Osteoblast (primary cell): ENCODE data around the gene ELANE. TPM values are rescaled to one million over a fixed set of nuclear protein-coding genes. Genes with fewer than 3 reads are reported as not detected.

Experiments used
- DNase-seq: peaks from one replicate; pipeline ENCODE4 v3.0.0; 2011; ENCODE audit warnings: low spot score, mixed read lengths; ENCODE audit not compliant: insufficient read length; ENCODE audit errors: missing footprints
- H2AFZ ChIP-seq: 2 replicates; pipeline ENCODE4 v1.6.0; 2011; ENCODE audit warnings: mild to moderate bottlenecking, low read length
- H3K27ac ChIP-seq: 2 replicates; pipeline ENCODE4 v1.5.1; 2011; ENCODE audit warnings: mild to moderate bottlenecking, low read depth, low read length, moderate library complexity
- H3K27me3 ChIP-seq: 2 replicates; pipeline ENCODE4 v1.6.0; 2012; ENCODE audit warnings: mild to moderate bottlenecking, control low read depth, inconsistent platforms, low read length, moderate library complexity; ENCODE audit not compliant: insufficient read depth
- H3K36me3 ChIP-seq: 2 replicates; pipeline ENCODE4 v1.5.1; 2011; ENCODE audit warnings: mild to moderate bottlenecking, low read length, control low read depth, moderate library complexity; ENCODE audit not compliant: insufficient read depth
- H3K4me1 ChIP-seq: 2 replicates; pipeline ENCODE4 v1.5.1; 2011; ENCODE audit warnings: mild to moderate bottlenecking, low read length, control low read depth, moderate library complexity; ENCODE audit not compliant: insufficient read depth
- H3K4me2 ChIP-seq: 2 replicates; pipeline ENCODE4 v1.6.0; 2011; ENCODE audit warnings: mild to moderate bottlenecking, low read length; ENCODE audit not compliant: insufficient read depth
- H3K4me3 ChIP-seq: fragments of 200-600 bp; sonication (generic); 3 replicates; pipeline ENCODE4 v1.5.1; 2012; ENCODE audit warnings: mild to moderate bottlenecking, low read length, inconsistent platforms; ENCODE audit not compliant: insufficient read depth
- H3K79me2 ChIP-seq: 2 replicates; pipeline ENCODE4 v1.6.0; 2012; ENCODE audit warnings: mild to moderate bottlenecking, low read length, control low read depth, inconsistent platforms; ENCODE audit not compliant: insufficient read depth
- H3K9me3 ChIP-seq: 2 replicates; pipeline ENCODE4 v1.5.1; 2011; ENCODE audit warnings: low read depth, low read length, control low read depth
- H4K20me1 ChIP-seq: 2 replicates; pipeline ENCODE4 v1.6.0; 2012; ENCODE audit warnings: mild to moderate bottlenecking, low read length, control low read depth; ENCODE audit not compliant: insufficient read depth
- total RNA-seq: library from RNA; depleted of rRNA; stranded (reverse); fragments of >200 nt; gene quantifications from 2 replicates; pipeline ENCODE4 v1.2.3, GENCODE V29; 2012
- TF ChIP-seq, protein P1 (sequence below): IDR thresholded peaks from 2 replicates; pipeline ENCODE4 v1.5.1; 2011; ENCODE audit warnings: mild to moderate bottlenecking, low read depth, low read length, moderate library complexity; ENCODE audit errors: extremely low read depth

Gene ELANE
- total RNA-seq, 1 donor, result 0.36 TPM

DNA sequence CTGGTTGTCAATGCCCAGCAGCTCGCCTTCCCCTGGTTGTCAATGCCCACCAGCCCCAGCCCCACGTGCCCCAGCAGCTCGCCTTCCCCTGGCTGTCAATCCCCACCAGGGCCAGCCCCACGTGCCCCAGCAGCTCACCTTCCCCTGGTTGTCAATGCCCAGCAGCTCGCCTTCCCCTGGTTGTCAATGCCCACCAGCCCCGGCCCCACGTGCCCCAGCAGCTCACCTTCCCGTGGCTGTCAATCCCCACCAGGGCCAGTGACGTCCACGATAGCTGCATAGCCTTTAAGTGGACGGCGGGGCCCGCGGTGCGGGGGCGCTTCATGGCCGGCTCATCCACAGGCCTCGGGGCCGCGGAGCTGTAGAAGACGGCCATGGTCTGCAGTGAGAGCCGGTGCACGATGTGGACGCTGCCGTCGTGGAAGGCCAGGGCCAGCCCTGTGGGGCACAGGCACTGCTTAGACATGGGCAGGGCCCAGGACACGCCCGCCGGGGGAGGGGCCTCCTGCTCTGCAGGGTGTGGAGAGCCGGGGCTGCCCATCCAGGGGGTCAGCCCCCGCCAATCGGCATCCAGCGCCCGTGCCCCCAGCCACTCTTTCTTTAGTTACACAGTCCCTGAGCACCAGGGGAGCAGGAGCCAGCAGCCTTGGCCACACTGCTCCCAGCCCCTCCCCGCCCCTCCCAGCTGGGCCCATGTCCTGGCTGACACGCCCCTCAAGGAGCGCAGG is 27.8 kb downstream of the ELANE start:
- Histone ChIP-seq H3K4me3 (no peak overlapping the region), H3K9me3 (no peaks in the 10 kb centered on the region), H4K20me1 (no peaks in the 10 kb centered on the region), H3K27me3 (no peaks in the 10 kb centered on the region), H3K27ac (no peak overlapping the region), H3K4me2 (no peak overlapping the region), H3K36me3 (peaks cover 24% of the 10 kb centered on the region), H3K79me2 (no peaks in the 10 kb centered on the region), H2AFZ (no peak overlapping the region), H3K4me1 (no peaks in the 10 kb centered on the region)
- no peak for DNase-seq
- TF ChIP-seq, protein P1, sequence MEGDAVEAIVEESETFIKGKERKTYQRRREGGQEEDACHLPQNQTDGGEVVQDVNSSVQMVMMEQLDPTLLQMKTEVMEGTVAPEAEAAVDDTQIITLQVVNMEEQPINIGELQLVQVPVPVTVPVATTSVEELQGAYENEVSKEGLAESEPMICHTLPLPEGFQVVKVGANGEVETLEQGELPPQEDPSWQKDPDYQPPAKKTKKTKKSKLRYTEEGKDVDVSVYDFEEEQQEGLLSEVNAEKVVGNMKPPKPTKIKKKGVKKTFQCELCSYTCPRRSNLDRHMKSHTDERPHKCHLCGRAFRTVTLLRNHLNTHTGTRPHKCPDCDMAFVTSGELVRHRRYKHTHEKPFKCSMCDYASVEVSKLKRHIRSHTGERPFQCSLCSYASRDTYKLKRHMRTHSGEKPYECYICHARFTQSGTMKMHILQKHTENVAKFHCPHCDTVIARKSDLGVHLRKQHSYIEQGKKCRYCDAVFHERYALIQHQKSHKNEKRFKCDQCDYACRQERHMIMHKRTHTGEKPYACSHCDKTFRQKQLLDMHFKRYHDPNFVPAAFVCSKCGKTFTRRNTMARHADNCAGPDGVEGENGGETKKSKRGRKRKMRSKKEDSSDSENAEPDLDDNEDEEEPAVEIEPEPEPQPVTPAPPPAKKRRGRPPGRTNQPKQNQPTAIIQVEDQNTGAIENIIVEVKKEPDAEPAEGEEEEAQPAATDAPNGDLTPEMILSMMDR, result no peak

DNA sequence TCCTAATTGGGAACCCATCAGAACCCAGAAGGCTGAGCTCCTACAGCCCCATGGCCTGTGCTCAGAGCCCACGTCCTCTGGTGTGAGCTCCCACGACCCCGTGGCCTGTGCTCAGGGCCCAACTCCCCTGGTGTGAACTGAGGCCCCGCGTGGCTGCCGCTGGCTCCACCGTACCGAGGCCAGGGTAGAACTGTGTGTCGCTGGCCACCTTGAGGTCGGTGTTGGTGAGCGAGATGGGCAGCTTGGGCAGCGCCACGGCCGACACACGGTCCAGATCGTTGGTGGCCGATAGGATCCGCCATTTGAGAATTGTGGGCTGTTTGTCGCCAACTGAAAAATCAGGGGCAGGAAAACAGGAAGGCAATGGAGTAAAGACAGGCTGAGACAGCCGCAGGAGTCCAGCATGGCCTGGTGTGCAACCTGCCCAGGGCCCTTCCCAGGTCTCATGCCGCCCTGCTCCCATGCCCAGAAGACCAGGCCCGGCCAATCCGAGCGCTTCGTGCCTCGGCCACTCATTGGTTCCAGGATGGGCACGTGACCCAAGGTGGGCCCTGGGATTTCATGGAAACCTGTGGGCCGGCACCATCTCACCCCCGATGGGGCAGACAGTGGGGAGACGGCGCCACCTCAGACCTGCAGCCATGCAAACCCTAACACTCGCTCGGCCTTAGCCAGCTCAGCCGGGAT is 29.4 kb downstream of the ELANE start:
- H4K20me1 ChIP-seq, result no peaks in the 10 kb centered on the region
- no peak overlapping the region for H3K4me2 ChIP-seq
- H3K36me3 ChIP-seq, result peaks cover 33% of the 10 kb centered on the region
- H3K4me3 ChIP-seq, result no peak overlapping the region
- H3K79me2 ChIP-seq, result no peaks in the 10 kb centered on the region
- TF ChIP-seq, protein P1, result no peak
- H2AFZ ChIP-seq, result no peak overlapping the region
- H3K27me3 ChIP-seq, result no peaks in the 10 kb centered on the region
- DNase-seq, result no peak
- H3K9me3 ChIP-seq, result no peaks in the 10 kb centered on the region
- H3K4me1 ChIP-seq, result no peaks in the 10 kb centered on the region
- no peak overlapping the region for H3K27ac ChIP-seq

DNA sequence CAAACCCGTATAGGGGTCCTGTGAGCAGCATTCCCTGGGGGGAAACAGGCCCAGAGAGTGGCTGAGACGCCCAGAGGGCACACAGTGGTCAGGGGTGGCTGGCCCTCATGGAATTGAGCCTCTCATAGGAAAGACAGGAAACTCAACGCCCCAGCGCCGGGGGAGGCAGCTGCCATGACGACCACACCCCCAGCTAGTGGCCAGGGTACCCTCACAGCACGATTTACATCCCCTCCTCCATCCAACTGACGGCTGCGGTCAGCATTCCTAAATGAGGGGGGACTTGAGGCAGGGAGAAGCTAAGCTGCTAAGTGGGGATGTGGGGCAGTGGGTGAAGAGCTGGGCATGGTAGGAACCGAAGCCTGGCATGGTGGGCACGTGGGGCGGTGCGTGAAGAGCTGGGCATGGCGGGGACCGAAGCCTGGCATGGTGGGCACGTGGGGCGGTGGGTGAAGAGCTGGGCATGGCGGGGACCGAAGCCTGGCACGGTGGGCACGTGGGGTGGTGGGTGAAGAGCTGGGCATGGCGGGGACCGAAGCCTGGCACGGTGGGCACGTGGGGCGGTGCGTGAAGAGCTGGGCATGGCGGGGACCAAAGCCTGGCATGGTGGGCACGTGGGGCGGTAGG is 30.9 kb downstream of the ELANE start:
- TF ChIP-seq, protein P1, result no peak
- no peaks in the 10 kb centered on the region for H3K79me2 ChIP-seq
- peaks cover 36% of the 10 kb centered on the region for H3K36me3 ChIP-seq
- no peak overlapping the region for H3K4me3 ChIP-seq
- H3K27ac ChIP-seq, result no peak overlapping the region
- no peak overlapping the region for H3K4me2 ChIP-seq
- H3K27me3 ChIP-seq, result no peaks in the 10 kb centered on the region
- H3K9me3 ChIP-seq, result no peaks in the 10 kb centered on the region
- H2AFZ ChIP-seq, result no peak overlapping the region
- DNase-seq, result no peak
- H3K4me1 ChIP-seq, result no peaks in the 10 kb centered on the region
- no peaks in the 10 kb centered on the region for H4K20me1 ChIP-seq

DNA sequence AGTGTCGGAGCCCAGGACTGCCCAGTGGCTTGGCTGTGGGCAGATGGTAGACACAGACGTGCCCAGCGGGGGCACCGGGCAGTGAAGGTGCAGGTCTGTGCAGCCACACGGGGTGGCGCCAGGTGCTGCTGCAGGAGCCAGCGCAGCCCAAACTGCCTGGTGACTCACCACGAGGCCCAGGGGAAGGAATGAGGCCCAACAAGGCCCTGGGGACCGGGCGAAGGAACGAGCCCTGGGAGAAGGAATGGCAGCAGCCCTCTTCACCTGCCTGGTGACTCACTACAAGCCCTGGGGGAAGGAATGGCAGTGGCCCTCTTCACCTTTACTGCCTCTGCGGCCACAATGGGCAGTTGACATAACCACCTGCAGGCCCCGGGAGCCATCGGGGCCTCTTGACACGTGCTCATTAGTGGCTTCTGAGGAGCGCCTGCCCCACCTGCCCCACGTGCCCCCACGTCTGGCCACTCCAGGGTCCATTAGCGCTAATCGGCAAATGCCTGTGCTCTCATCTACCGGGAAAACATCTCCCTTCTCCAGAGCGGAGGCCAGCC is 31.6 kb downstream of the ELANE start:
- H3K36me3 ChIP-seq, result peaks cover 40% of the 10 kb centered on the region
- no peaks in the 10 kb centered on the region for H3K4me1 ChIP-seq
- H3K9me3 ChIP-seq, result no peaks in the 10 kb centered on the region
- no peaks in the 10 kb centered on the region for H3K27me3 ChIP-seq
- H3K4me2 ChIP-seq, result no peak overlapping the region
- no peak for DNase-seq
- no peak overlapping the region for H3K4me3 ChIP-seq
- H3K27ac ChIP-seq, result no peak overlapping the region
- no peak overlapping the region for H2AFZ ChIP-seq
- TF ChIP-seq, protein P1, result no peak
- no peaks in the 10 kb centered on the region for H4K20me1 ChIP-seq
- H3K79me2 ChIP-seq, result no peaks in the 10 kb centered on the region
